HG03108 (cell line): Measurements from ENCODE around the gene RAB10.
"Not testable (repeated sequence)": the region's sequence is repeated elsewhere in the genome, so short reads cannot be mapped to it uniquely, and the experiment has no call there.

Source experiments
- ATAC-seq: cut with Tn5 transposase; IDR thresholded peaks from one replicate; pipeline ENCODE4 v1.9.1; 2021; ENCODE audit warnings: moderate library complexity; ENCODE audit not compliant: unreplicated experiment

Gene RAB10

GRCh38 chr2:26144953-26145680 lies 111.2 kb downstream of the RAB10 start:
- ATAC-seq: no peak

GRCh38 chr2:26148501-26148900 lies 114.6 kb downstream of the RAB10 start:
- ATAC-seq: no peak

- ATAC-seq: no peak
Observed at GRCh38 chr2:26150243-26150642, 116.4 kb downstream of the RAB10 start.

- ATAC-seq: no peak
Observed at GRCh38 chr2:26157580-26157979, 123.7 kb downstream of the RAB10 start.

DNA sequence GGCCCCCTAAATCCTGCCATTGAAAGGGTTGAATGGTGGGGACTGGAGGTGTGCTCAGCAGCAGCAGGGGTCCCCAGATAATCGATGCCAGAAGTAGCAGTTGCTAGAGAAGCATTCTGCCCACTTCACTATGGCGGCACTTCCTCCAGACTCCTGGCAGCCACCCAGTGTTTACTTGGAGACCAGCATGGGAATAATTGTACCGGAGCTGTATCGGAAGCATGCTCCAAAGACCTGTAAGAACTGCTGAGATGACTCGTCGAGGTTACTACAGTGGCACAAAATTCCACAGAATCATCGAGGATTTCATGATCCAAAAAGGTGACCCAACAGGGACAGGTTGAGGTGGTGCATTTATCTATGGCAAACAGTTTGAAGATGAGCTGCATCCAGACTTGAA lies 128.0 kb downstream of the RAB10 start:
- ATAC-seq: no peak

DNA sequence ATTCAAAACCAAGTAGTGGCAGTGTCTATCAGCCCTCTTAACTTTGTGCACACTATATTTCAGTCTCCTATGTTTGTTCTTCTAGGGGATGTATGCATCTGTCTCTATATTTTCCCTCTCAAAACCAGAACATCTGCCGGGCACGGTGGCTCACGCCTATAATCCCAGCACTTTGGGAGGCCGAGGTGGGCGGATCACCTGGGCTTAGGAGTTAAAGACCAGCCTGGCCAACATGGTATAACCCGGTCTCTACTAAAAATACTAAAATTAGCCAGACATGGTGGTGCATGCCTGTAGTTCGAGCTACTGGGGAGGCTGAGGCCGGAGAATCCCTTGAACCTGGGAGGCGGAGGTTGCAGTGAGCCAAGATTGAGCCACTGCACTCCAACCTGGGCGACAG lies 129.1 kb downstream of the RAB10 start:
- ATAC-seq: no peak

GRCh38 chr2:26164231-26164630 lies 130.3 kb downstream of the RAB10 start:
- ATAC-seq: no peak

DNA sequence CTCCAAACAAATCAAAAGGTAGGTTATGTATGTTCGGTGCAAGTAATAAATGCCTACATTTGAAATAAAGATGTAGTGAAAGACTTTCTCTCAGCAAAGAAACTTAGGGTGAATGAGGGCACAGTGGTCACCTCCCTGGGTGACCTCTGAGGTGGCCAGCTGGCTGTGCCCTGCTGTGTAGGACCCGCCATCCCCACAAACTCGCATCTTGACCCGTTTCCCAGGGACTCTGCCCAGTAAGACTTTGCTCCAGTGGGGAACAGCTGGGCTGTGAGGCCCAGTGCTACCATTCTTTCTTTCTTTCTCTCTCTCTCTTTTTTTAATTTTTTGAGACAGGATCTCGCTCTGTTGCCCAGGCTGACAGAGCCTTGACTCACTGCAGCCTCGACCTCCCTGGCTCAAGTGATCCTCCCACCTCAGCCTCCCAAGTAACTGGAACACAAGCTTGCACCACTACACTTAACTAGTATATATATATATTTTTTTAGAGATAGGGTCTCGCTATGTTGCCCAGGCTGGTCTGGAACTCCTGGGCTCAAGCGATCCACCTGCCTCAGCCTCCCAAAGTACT lies 130.8 kb downstream of the RAB10 start:
- ATAC-seq: no peak

GRCh38 chr2:26165403-26165802 lies 131.5 kb downstream of the RAB10 start:
- no peak for ATAC-seq

GRCh38 chr2:26166541-26166940 lies 132.7 kb downstream of the RAB10 start:
- not testable (repeated sequence) for ATAC-seq

DNA sequence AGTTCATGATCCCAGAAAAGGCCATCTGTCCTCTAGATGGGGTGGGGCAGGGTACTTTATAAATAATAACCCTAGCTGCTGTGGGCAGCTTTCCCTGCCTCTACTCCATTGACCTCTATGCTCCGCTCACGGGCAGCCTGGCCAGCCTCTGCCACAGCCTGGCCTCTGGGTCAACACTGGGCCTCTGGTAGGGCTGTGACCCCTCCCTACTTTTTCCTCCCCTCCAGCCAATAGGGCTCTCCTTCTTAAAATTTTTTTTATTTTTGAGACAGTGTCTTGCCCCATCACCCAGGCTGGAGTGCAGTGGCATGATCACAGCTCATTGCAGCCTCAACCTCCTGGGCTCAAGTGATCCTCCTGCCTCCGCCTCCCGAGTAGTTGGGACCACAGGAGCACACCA lies 134.9 kb downstream of the RAB10 start:
- no peak for ATAC-seq

GRCh38 chr2:26169226-26169625 lies 135.3 kb downstream of the RAB10 start:
- no peak for ATAC-seq

DNA sequence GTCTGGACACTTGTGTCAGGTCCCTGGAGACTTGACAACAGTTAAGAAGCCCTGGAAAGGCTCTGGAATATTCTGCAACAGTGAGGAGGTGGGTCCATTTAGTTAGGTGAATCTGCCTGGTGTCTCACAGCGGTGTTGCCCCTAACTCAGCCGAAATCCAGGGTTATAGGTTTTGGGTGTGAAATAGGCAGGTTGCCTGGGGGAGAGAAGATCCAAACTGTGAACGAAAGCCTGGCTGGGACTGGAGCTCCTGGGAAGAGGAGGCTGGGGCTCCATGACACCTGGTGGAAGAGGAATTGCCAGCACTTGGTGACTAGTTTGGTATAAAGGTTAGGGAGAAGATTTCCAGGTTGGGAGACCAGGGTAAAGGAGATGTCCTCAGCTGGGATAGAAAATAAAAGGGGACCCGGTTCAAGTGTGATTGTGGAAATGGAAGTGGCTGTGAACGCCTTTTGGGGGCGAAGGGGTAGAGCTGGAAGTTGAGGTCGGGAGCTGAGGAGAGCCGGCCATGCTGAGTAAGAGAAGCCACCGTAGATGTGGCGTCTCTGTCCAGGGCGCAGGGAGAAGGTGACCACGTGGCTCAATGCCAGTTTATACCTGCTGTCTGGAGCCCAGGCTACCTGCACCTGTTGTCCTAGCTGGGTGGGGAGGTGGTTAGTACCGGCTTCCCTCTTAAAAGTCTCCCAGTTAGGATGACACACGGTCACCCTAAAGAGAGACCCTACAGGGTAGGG lies 136.0 kb downstream of the RAB10 start:
- ATAC-seq: no peak

GRCh38 chr2:26170795-26171194 lies 136.9 kb downstream of the RAB10 start:
- ATAC-seq: no peak

- no peak for ATAC-seq
Observed at GRCh38 chr2:26172189-26172870, 138.4 kb downstream of the RAB10 start.

- ATAC-seq: no peak
Observed at GRCh38 chr2:26172871-26173775, 139.2 kb downstream of the RAB10 start, which contains the start of gene GAREM2. GAREM2 (plus strand) TSS chr2:26173088; CDS start chr2:26173221, 133 bp downstream.

GRCh38 chr2:26173776-26174482 lies 140.0 kb downstream of the RAB10 start:
- ATAC-seq: no peak

DNA sequence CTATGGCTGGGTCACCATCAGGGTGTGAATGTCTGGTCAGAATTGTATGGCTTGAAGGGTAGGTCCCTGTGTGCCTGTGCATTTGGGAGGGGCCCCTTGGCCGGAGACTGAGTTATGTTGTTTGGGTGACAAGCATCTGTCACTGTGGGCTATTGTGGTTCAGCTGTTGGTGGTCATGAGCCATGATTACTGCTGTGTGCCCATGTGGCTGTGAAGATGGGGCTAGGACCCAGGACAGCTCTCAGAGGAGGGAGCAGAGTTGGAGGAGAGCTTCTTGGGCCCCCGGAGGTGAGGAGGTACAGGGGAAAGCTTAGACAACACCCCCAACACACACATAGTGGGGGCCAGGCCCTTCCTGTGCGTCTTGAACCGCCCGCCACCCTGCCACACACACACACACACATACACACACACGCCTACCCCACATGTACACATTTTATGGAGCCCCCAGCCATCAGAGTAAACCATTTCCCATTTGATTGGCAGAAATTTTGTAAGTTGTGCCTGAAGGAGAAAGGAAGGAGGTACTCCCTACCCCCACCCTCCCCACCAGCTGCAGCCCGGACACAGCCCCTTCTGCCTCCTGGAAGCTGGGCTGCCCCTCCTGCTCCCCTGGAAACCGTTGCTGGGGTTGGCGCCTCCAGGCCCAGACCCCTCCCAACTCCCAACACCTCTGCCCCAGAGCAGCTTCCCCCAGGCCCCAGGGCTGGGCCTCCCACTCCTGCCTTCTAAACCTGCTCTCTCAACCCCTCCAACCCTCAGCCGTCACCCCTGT lies 141.0 kb downstream of the RAB10 start:
- ATAC-seq: no peak
